ENCODE measurements around the gene CCNK.

- TF ChIP-seq POLR2AphosphoS5 (IDR thresholded peaks at IDR 0.05): no peak
- peak in 1 of 5 experiments; percentile 12 for TF ChIP-seq CTCF (IDR thresholded peaks at IDR 0.05)
Observed at GRCh38 chr14:99537399-99537798, 56.2 kb downstream of the CCNK start.

Data from transverse colon (tissue), 4 donors.